Suppressor macrophage treated with lipopolysaccharide for 4 hours (primary cell): Measurements from ENCODE around the gene PTCD2.

Experiments
- DNase-seq: peaks from one replicate; pipeline ENCODE4 v3.0.0-alpha.2; 2020

The PTCD2 gene, protein sequence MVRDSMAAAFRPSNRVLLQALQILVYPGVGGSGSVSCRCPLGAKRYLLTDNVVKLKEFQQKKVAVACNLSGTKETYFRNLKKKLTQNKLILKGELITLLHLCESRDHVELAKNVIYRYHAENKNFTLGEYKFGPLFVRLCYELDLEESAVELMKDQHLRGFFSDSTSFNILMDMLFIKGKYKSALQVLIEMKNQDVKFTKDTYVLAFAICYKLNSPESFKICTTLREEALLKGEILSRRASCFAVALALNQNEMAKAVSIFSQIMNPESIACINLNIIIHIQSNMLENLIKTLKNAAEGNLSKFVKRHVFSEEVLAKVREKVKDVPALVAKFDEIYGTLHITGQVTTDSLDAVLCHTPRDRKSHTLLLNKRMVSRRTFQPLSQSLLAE

GRCh38 chr5:72319976-72320752, at the start of gene PTCD2, which contains the start of gene MRPS27:
TSS of gene PTCD2 (plus strand) at chr5:72320373. CDS start at chr5:72320383, 10 bp downstream.
TSS of gene MRPS27 (minus strand) at chr5:72320240. CDS start at chr5:72320221, 19 bp downstream.
- DNase-seq: peak; percentile 99

GRCh38 chr5:72271702-72272101, 48.5 kb upstream of the PTCD2 start:
- no peak for DNase-seq

GRCh38 chr5:72272398-72272797, 47.8 kb upstream of the PTCD2 start:
- DNase-seq: no peak

DNA sequence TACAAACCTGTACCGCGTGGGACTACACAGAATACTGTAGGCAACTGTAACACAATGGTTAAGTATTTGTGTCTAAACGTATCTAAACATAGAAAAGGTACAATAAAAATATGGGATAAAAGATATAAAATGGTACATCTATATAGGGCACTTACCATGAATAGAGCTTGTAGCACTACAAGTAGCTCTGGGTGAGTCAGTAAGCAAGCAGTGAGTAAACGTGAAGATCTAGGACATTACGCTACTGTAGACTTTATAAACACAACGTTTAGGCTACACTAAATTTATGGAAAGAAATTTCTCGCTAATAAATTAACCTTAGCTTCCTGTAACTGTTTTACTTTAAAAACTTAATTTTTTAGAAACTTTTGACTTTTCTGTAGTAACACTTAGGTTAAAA, 46.6 kb upstream of the PTCD2 start:
- no peak for DNase-seq

GRCh38 chr5:72276219-72276752, 43.9 kb upstream of the PTCD2 start:
- no peak for DNase-seq

DNA sequence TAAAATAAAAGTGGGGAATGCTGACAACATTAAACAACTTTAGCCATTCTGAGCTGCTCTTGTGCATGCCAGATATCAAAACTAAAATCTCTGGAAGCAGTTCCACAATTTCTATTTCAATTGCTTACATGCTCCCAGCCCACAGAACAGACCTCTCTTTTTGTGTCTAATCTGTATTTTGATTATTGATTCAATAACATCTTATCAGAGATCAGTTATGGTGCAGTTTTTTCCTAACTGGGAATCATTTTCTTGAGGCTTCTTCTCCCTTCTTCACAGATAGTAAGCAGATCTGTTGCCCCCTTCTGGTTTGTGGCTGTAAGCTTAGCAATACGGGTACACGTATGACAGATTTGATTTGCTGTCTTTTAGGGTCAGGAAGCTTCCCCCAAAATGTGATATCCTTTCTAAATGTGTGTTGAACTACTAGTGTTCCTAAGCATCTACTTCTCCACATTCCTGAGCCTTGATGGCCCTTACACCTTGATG, 39.5 kb upstream of the PTCD2 start:
- peak; percentile 9 for DNase-seq

GRCh38 chr5:72281430-72281763, 38.8 kb upstream of the PTCD2 start:
- DNase-seq: no peak

GRCh38 chr5:72281764-72282499, 38.2 kb upstream of the PTCD2 start:
- no peak for DNase-seq

DNA sequence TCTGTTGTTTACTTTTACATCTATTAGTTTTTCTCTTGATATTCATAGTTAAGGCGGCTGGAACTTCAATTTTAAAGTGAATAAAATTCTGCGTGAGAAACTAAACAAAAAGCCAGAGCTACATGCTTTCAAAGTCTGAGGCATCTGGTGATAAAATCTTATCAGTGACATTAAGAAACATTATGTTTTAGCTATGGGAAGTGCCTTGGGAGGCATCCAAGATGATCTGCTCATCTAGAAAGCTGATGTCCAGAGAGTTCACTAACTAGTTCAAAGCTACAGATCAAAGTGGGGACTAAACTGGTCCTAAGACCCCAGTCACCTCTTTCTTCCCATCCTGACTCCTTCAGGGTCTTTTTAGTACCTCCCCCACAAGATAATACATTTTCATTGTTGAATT, 37.3 kb upstream of the PTCD2 start:
- DNase-seq: no peak

GRCh38 chr5:72283358-72283757, 36.8 kb upstream of the PTCD2 start:
- no peak for DNase-seq

- DNase-seq: peak; percentile 35
Measured at GRCh38 chr5:72284559-72285423, 35.4 kb upstream of the PTCD2 start.

- no peak for DNase-seq
Measured at GRCh38 chr5:72285424-72285821, 34.8 kb upstream of the PTCD2 start.

DNA sequence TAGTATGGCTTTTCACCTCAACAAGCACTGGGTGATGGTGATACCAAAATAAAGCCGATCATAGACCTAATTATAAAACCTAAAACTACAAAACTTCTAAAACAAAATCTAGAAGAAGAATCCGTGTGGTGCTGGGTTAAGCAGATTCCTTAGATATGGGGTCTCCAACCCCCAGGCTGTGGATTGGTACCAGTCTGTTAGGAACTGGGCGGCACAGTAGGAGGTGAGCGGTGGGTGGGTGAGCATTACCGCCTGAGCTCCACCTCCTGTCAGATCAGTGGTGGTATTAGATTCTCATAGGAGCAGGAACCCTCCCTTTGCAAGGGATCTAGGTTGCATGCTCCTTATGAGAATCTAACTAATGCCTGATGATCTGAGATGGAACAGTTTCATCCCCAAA, 33.4 kb upstream of the PTCD2 start:
- DNase-seq: no peak

- DNase-seq: no peak
Measured at GRCh38 chr5:72288924-72289323, 31.2 kb upstream of the PTCD2 start.

GRCh38 chr5:72290356-72291133, 29.6 kb upstream of the PTCD2 start:
- no peak for DNase-seq

- DNase-seq: no peak
Measured at GRCh38 chr5:72291601-72292000, 28.6 kb upstream of the PTCD2 start.

DNA sequence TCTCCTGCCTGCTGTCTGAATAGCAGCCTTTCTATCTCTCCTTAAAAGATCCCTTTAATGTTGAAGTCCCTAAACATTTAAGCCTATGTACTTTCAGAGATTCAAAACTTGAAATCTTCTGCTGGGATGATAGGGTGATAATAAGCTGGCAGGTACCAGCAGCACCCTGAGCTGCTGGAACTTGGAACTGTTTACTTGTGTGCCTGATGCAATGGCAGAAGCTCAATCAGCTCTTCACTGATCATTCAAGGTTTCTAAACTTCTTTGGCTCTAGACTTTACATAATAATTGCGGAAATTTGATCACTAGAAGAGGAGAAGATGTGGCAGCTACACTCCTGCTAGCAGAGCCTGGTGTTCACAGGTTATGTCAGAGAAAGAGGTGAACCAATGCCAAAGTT, 27.8 kb upstream of the PTCD2 start:
- DNase-seq: no peak

- no peak for DNase-seq
Measured at GRCh38 chr5:72293495-72294055, 26.6 kb upstream of the PTCD2 start.

GRCh38 chr5:72294473-72294872, 25.7 kb upstream of the PTCD2 start:
- DNase-seq: no peak

- no peak for DNase-seq
Measured at GRCh38 chr5:72295539-72295938, 24.6 kb upstream of the PTCD2 start.

GRCh38 chr5:72296256-72296655, 23.9 kb upstream of the PTCD2 start:
- no peak for DNase-seq
